GM12801 (cell line): ENCODE measurements around the gene AAMP.

Source experiments
- TF ChIP-seq, protein P1 (sequence below): IDR thresholded peaks from one replicate; pipeline ENCODE4 v1.5.1; 2011; ENCODE audit warnings: control low read depth; ENCODE audit not compliant: insufficient read length; ENCODE audit errors: extremely low read depth

AAMP gene

GRCh38 chr2:218262237-218262600 is 7.7 kb downstream of the AAMP start:
- TF ChIP-seq, protein P1, sequence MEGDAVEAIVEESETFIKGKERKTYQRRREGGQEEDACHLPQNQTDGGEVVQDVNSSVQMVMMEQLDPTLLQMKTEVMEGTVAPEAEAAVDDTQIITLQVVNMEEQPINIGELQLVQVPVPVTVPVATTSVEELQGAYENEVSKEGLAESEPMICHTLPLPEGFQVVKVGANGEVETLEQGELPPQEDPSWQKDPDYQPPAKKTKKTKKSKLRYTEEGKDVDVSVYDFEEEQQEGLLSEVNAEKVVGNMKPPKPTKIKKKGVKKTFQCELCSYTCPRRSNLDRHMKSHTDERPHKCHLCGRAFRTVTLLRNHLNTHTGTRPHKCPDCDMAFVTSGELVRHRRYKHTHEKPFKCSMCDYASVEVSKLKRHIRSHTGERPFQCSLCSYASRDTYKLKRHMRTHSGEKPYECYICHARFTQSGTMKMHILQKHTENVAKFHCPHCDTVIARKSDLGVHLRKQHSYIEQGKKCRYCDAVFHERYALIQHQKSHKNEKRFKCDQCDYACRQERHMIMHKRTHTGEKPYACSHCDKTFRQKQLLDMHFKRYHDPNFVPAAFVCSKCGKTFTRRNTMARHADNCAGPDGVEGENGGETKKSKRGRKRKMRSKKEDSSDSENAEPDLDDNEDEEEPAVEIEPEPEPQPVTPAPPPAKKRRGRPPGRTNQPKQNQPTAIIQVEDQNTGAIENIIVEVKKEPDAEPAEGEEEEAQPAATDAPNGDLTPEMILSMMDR, result no peak

DNA sequence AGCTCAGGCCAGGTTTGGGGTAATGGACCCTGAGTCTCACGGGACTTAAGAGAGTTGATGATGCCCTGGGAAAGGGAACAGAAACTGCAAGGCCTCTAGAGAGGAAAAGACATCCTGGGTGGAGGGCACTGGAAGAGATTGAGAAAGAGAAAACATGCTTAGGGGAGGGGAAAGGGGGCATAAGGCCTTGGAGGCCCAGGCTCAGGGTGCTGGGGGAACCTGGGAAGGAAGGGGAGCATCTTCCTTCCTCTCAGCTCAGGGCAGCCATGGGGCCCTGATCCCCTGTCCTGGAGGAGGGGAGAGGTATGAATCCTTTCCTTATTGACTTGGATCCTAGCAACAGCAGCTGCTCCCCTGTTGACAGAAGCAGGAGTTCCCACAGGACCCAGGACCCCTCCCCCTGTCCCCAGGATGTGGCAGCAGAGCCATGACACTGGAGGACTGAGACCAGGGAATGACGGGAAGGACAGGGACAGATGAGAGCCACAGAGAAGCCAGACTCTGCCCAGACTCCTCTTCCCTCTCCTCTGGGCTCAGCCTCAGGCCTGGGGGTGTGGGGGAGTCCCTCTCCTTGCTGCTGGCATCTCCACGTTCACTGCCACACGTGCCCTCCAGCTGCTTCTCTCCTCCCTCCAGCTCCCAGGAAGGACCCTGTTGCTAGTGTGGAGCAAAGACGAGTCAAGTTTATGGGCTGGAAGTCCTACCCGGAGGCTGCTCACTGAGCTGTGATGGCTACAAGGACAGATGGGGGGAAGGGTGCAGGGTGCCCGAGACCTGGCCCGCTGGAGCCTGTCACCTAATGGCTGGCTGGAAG is 8.3 kb downstream of the AAMP start:
- TF ChIP-seq, protein P1, result no peak

GRCh38 chr2:218260742-218261422 is 9.1 kb downstream of the AAMP start, which contains the start of gene GPBAR1:
Gene GPBAR1 (plus strand): TSS chr2:218261015. CDS start chr2:218262725, 1,710 bp downstream.
- TF ChIP-seq, protein P1, result no peak

DNA sequence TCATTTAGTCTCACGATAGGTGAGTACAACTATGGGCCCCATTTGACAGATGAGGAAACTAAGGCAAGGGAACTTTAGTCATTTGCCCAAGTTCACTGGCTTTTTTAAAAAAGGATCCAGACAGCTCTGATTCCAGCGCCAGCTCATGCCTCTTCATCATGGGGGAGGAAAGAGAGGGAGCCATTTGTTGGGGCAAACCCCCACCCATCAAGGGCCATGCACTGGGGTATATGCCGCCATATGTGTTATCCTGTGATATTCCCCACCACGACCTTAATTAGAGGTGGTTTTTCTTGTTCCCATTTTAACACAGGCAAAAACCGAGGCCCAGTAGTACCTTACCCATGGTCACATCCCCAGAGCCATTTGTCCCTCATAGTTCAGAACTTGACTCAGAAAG is 9.8 kb downstream of the AAMP start:
- TF ChIP-seq, protein P1, result no peak

- TF ChIP-seq, protein P1, result no peak
Observed at GRCh38 chr2:218259099-218259961, 10.6 kb downstream of the AAMP start.

DNA sequence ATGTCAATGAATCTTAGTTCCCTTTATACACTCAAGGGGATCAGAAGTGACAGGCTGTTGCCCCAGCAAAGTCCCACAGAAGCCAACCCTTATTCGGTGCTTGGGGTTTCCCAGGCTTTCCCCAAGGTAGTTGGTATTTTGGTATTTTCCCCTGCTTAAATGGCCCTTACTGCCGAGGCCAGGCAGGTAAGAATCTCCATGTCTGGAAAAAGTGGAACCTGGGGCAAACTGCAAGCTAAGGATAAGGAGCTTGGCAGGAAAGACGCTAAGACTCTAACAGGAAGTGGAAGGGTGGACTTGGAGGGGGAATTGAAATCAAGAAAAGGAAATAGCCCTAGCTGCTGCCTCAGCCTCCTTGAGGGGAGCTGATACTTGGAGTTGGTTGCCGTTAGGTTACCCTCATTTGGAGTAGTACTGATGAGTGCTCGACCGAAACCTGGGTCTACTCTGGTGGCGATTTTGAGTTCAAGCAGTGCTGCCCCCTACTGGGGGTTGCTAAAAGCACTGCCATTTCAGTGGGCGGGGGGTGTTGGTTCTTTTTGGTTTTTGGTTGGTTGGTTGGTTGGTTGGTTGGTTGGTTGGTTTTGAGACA is 12.5 kb downstream of the AAMP start:
- TF ChIP-seq, protein P1, result no peak
